ENCODE measurements around the gene MRPS30.

- TF ChIP-seq, protein P1, sequence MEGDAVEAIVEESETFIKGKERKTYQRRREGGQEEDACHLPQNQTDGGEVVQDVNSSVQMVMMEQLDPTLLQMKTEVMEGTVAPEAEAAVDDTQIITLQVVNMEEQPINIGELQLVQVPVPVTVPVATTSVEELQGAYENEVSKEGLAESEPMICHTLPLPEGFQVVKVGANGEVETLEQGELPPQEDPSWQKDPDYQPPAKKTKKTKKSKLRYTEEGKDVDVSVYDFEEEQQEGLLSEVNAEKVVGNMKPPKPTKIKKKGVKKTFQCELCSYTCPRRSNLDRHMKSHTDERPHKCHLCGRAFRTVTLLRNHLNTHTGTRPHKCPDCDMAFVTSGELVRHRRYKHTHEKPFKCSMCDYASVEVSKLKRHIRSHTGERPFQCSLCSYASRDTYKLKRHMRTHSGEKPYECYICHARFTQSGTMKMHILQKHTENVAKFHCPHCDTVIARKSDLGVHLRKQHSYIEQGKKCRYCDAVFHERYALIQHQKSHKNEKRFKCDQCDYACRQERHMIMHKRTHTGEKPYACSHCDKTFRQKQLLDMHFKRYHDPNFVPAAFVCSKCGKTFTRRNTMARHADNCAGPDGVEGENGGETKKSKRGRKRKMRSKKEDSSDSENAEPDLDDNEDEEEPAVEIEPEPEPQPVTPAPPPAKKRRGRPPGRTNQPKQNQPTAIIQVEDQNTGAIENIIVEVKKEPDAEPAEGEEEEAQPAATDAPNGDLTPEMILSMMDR (conservative IDR thresholded peaks at IDR 0.05 in 1 of 2, IDR thresholded peaks at IDR 0.05 in 1 of 2; ENCODE audit: extremely low read depth in 1 of 2, insufficient read depth in 1 of 2, low read depth in 1 of 2, low read length in 2 of 2), result no peak
- no peak for TF ChIP-seq EZH2 (IDR thresholded peaks at IDR 0.05; ENCODE audit: borderline replicate concordance, low read length)
Observed at GRCh38 chr5:44847206-44847852, 38.6 kb downstream of the MRPS30 start.
